GM12878 (cell line): ENCODE results near the gene P4HA2. TPM values are rescaled to one million over a fixed set of nuclear protein-coding genes. Genes with fewer than 3 reads are reported as not detected.

Source experiments
- ATAC-seq: fragments of 200-7000 bp; cut with Tn5 transposase; 3 replicates; pipeline ENCODE4 v1.9.1; 2020; ENCODE audit warnings: mild to moderate bottlenecking, moderate library complexity
- BruUV-seq: library from RNA; stranded (reverse); fragments of 400-500 nt; replicated peaks from 2 replicates; lab custom pipeline; 2021; lab: Mats Ljungman, UMichigan
- CTCF ChIA-PET: fragments of 300-600 bp; sonication (Branson Sonifier 250); formaldehyde crosslinking; extraction: SDS; loops from one replicate; lab custom pipeline; 2021; ENCODE audit warnings: inconsistent platforms; lab: Yijun Ruan, JAX
- POLR2A ChIA-PET: fragments of 350-600 bp; formaldehyde crosslinking; extraction: SDS; loops from one replicate; lab custom pipeline; 2021; ENCODE audit warnings: inconsistent platforms; lab: Charles Lee
- RAD21 ChIA-PET: fragments of 300-600 bp; sonication (Branson Sonifier 250); formaldehyde crosslinking; loops from one replicate; lab custom pipeline; 2023; ENCODE audit warnings: antibody characterized with exemption; ENCODE audit not compliant: unreplicated experiment; lab: Charles Lee
- SMC1A ChIA-PET: fragments of 300-600 bp; sonication (Branson Sonifier 250); formaldehyde crosslinking; loops from one replicate; lab custom pipeline; 2023; ENCODE audit not compliant: unreplicated experiment, uncharacterized antibody; lab: Charles Lee
- DNase-seq: peaks from one replicate; pipeline ENCODE4 v3.0.0-alpha.2; 2011; ENCODE audit warnings: low read depth, low spot score
- FAIRE-seq: peaks from 3 replicates; lab custom pipeline; 2011; peaks lifted over from hg19 to GRCh38; lab: Jason Lieb, UNC
- H2AFZ ChIP-seq: 2 replicates; pipeline ENCODE4 v1.6.0; 2011; ENCODE audit warnings: low read depth, low read length, control low read depth; ENCODE audit not compliant: control insufficient read depth
- H3K27ac ChIP-seq: 2 replicates; pipeline ENCODE4 v1.5.1; 2011; ENCODE audit warnings: control low read depth; ENCODE audit not compliant: control insufficient read depth, insufficient read depth
- H3K27me3 ChIP-seq, 2 experiments: replicated peaks in 1 of 2; 2 replicates each; pipeline versions ENCODE4 v1.6.0 to v1.6.1; 2011; ENCODE audit warnings: low read length in 1 of 2; ENCODE audit not compliant: control insufficient read depth in 2 of 2, insufficient read depth in 2 of 2
- H3K36me3 ChIP-seq, 2 experiments: 2 replicates each; pipeline ENCODE4 v1.5.1; 2011; ENCODE audit warnings: low read length in 1 of 2; ENCODE audit not compliant: control insufficient read depth in 2 of 2, insufficient read depth in 2 of 2
- H3K4me1 ChIP-seq: 2 replicates; pipeline ENCODE4 v1.6.1; 2011; ENCODE audit warnings: mild to moderate bottlenecking, low read length, moderate library complexity, mixed read lengths; ENCODE audit not compliant: control insufficient read depth, insufficient read depth
- H3K4me2 ChIP-seq: 2 replicates; pipeline ENCODE4 v1.6.0; 2011; ENCODE audit warnings: control low read depth; ENCODE audit not compliant: control insufficient read depth, insufficient read depth
- H3K4me3 ChIP-seq: fragments of 200-600 bp; sonication (generic); 2 replicates; pipeline ENCODE4 v1.5.1; 2016
- H3K79me2 ChIP-seq: 2 replicates; pipeline ENCODE4 v1.6.0; 2011; ENCODE audit warnings: low read length; ENCODE audit not compliant: control insufficient read depth, insufficient read depth
- H3K9ac ChIP-seq: 2 replicates; pipeline ENCODE4 v1.8.0; 2011; ENCODE audit warnings: low read length, control low read depth, mixed read lengths; ENCODE audit not compliant: control insufficient read depth, insufficient read depth
- H3K9me3 ChIP-seq: replicated peaks from 3 replicates; pipeline ENCODE4 v1.5.1; 2011; ENCODE audit warnings: mild to moderate bottlenecking, low read length; ENCODE audit not compliant: control insufficient read depth, insufficient read depth
- H4K20me1 ChIP-seq: 2 replicates; pipeline ENCODE4 v1.6.0; 2011; ENCODE audit not compliant: control insufficient read depth, insufficient read depth
- BCL11A ChIP-seq: IDR thresholded peaks from 2 replicates; pipeline ENCODE4 v1.6.1; 2011; ENCODE audit warnings: low read depth, low read length
- GABPA ChIP-seq: IDR thresholded peaks from 2 replicates; pipeline ENCODE4 v1.6.1; 2014; ENCODE audit warnings: antibody characterized with exemption, low read depth, mild to moderate bottlenecking, inconsistent platforms
- HDGF ChIP-seq: fragments of 450-650 bp; IDR thresholded peaks from 2 replicates; pipeline ENCODE4 v1.6.1; 2016; ENCODE audit warnings: antibody characterized with exemption
- IRF4 ChIP-seq: IDR thresholded peaks from 2 replicates; pipeline ENCODE4 v1.6.1; 2011; ENCODE audit warnings: low read depth, low read length
- MYC ChIP-seq: IDR thresholded peaks from 2 replicates; pipeline ENCODE4 v1.6.1; 2011; ENCODE audit warnings: mild to moderate bottlenecking, low read length, moderate library complexity, inconsistent platforms; ENCODE audit not compliant: insufficient read depth, insufficient replicate concordance, insufficient read length, severe bottlenecking
- NR2F1 ChIP-seq: fragments of 450-650 bp; conservative IDR thresholded peaks from 2 replicates; pipeline ENCODE4 v1.6.1; 2017; ENCODE audit warnings: mild to moderate bottlenecking
- RAD51 ChIP-seq: fragments of 450-650 bp; IDR thresholded peaks from 2 replicates; pipeline ENCODE4 v1.6.1; 2016; ENCODE audit warnings: moderate library complexity, mild to moderate bottlenecking, inconsistent platforms
- REST ChIP-seq: IDR thresholded peaks from 2 replicates; pipeline ENCODE4 v1.6.1; 2012; ENCODE audit warnings: mild to moderate bottlenecking, low read depth, low read length
- SMAD5 ChIP-seq: IDR thresholded peaks from 2 replicates; pipeline ENCODE4 v1.6.1; 2016; ENCODE audit warnings: antibody characterized with exemption, low read depth
- SMC3 ChIP-seq: IDR thresholded peaks from 2 replicates; pipeline ENCODE4 v1.6.1; 2011; ENCODE audit warnings: low read length, improper control_type of control experiment, borderline replicate concordance
- SUZ12 ChIP-seq: fragments of 200-600 bp; sonication (generic); IDR thresholded peaks from one replicate; pipeline ENCODE4 v1.6.1; 2018; ENCODE audit warnings: antibody characterized with exemption, mild to moderate bottlenecking; ENCODE audit not compliant: unreplicated experiment
- WGBS: methylation state at CpG from one replicate; pipeline ENCODE4 v1.1.6; 2016; ENCODE audit warnings: low lambda C conversion rate; ENCODE audit not compliant: insufficient replicate concordance, insufficient coverage; ENCODE audit errors: missing lambda C conversion rate; 5-methylcytosine and 5-hydroxymethylcytosine counted together
- in situ Hi-C: fragments of 300-500 bp; cut with MboI; formaldehyde crosslinking; loops from 9 replicates; pipeline ENCODE4 v1.14.3; 2018; ENCODE audit warnings: mixed read lengths
- intact Hi-C: fragments of 100-400 bp; cut with micrococcal nuclease; formaldehyde crosslinking; loops from one replicate; pipeline ENCODE4 v1.14.2; 2022; ENCODE audit not compliant: unreplicated experiment
- polyA plus RNA-seq, 11 experiments: library from polyadenylated mRNA; depleted of rRNA in 4 of 11; unstranded in 6 of 11; stranded (reverse) in 5 of 11; fragments of >200 nt; fragmentation: Nextera tagmentation in 4 of 11; fragmentation: Illumina TruSeq in 1 of 11; extraction: Ambion mirVana in 4 of 11; extraction: Trizol in 1 of 11; gene quantifications; 1 replicate in 1 of 11; 2 replicates in 10 of 11; pipeline versions ENCODE4 v1.2.1 to v1.2.3, GENCODE V29; 2011 to 2016; ENCODE audit warnings: inconsistent platforms in 2 of 11, missing spikeins in 2 of 11, low read depth in 1 of 11
- total RNA-seq, 4 experiments: library from RNA; depleted of rRNA in 3 of 4; stranded (reverse); fragments of >200 nt in 3 of 4; fragmentation: Illumina TruSeq in 1 of 4; extraction: Trizol in 1 of 4; gene quantifications; 2 replicates each; pipeline versions ENCODE4 v1.2.1 to v1.2.3, GENCODE V29; 2013 to 2021
- TF ChIP-seq, protein P1 (sequence below), 3 experiments: IDR thresholded peaks in 2 of 3; conservative IDR thresholded peaks in 1 of 3; 2 replicates each; pipeline ENCODE4 v1.5.1; 2011; ENCODE audit warnings: low read depth in 3 of 3, low read length in 3 of 3, mild to moderate bottlenecking in 3 of 3, control low read depth in 2 of 3, moderate library complexity in 2 of 3, inconsistent platforms in 1 of 3, mixed read lengths in 1 of 3; ENCODE audit not compliant: control insufficient read depth in 2 of 3, insufficient read depth in 1 of 3; ENCODE audit errors: extremely low read depth in 1 of 3

P4HA2 gene
- total and polyA plus RNA-seq, 10 of the 15 experiments (the other 5 are each of a cell fraction or from before 2014, with no cell fraction given) = 4.7 to 10.9 (median 7.5) TPM

GRCh38 chr5:132267166-132267739 is 39.6 kb upstream of the P4HA2 start:
- TF ChIP-seq GABPA = no peak
- TF ChIP-seq RAD51 = 0 out of 2 replicates have a peak, but pooled peaks have one; percentile 13
- 0 out of 2 replicates have a peak, but pooled peaks have one; percentile 27 for TF ChIP-seq HDGF
- ChIA-PET SMC1A (interaction anchor here (0.7 to 4.3 kb wide), 4 partner anchors 26 to 88 kb away, joined by 3 to 33 read pairs (median 3); no protein-coding TSS in a partner anchor), POLR2A (interaction anchor here (0.6 to 1.9 kb wide), 2 partner anchors 29 to 834 kb away, joined by 6 to 9 read pairs; no protein-coding TSS in a partner anchor), CTCF (interaction anchor here (1.1 to 11.6 kb wide), 2 partner anchors 12 to 28 kb away, joined by 3 to 117 read pairs; no protein-coding TSS in a partner anchor), RAD21 (interaction anchor here (1.1 to 3.1 kb wide), 4 partner anchors 24 to 234 kb away, joined by 3 to 26 read pairs (median 8); no protein-coding TSS in a partner anchor)
- Histone ChIP-seq H3K4me1 (peaks cover 34% of the 10 kb centered on the region), H3K27me3 (no peaks in the 10 kb centered on the region), H4K20me1 (no peaks in the 10 kb centered on the region), H3K9ac (no peak overlapping the region), H3K4me2 (no peak overlapping the region), H3K79me2 (no peaks in the 10 kb centered on the region), H2AFZ (no peak overlapping the region), H3K36me3 (no peaks in the 10 kb centered on the region), H3K4me3 (no peak overlapping the region), H3K27ac (no peak overlapping the region), H3K9me3 (no peaks in the 10 kb centered on the region)
- BruUV-seq = no TSS peak
- in situ Hi-C loops = no loop called here
- DNase-seq (no peak), ATAC-seq (no peak), FAIRE-seq (no peak)
- intact Hi-C loops = no loop called here

- Histone ChIP-seq H3K4me2 (no peak overlapping the region), H3K27ac (no peak overlapping the region), H3K79me2 (no peaks in the 10 kb centered on the region), H3K9me3 (no peaks in the 10 kb centered on the region), H3K36me3 (no peaks in the 10 kb centered on the region), H3K4me3 (no peak overlapping the region), H4K20me1 (no peaks in the 10 kb centered on the region), H3K27me3 (no peaks in the 10 kb centered on the region), H3K4me1 (peaks cover 34% of the 10 kb centered on the region), H3K9ac (no peak overlapping the region), H2AFZ (no peak overlapping the region)
- 88% methylated on average over 1 of the region's 1 CpG for WGBS
- ChIA-PET POLR2A (no interaction called here), RAD21 (no interaction called here), SMC1A (interaction anchor here (4.3 kb wide), 1 partner anchor 27 kb away, joined by 33 read pairs; no protein-coding TSS in a partner anchor), CTCF (interaction anchor here (11.6 kb wide), 1 partner anchor 27 kb away, joined by 117 read pairs; no protein-coding TSS in a partner anchor)
- BruUV-seq = no TSS peak
- no peak for FAIRE-seq
- in situ Hi-C loops = no loop called here
- intact Hi-C loops = no loop called here
- no peak for ATAC-seq
- TF ChIP-seq SMC3 = no peak
- no peak for TF ChIP-seq NR2F1
- no peak for TF ChIP-seq IRF4
- no peak for TF ChIP-seq SUZ12
- TF ChIP-seq SMAD5 = no peak
- TF ChIP-seq REST = no peak
- TF ChIP-seq MYC = no peak
- TF ChIP-seq, protein P1, sequence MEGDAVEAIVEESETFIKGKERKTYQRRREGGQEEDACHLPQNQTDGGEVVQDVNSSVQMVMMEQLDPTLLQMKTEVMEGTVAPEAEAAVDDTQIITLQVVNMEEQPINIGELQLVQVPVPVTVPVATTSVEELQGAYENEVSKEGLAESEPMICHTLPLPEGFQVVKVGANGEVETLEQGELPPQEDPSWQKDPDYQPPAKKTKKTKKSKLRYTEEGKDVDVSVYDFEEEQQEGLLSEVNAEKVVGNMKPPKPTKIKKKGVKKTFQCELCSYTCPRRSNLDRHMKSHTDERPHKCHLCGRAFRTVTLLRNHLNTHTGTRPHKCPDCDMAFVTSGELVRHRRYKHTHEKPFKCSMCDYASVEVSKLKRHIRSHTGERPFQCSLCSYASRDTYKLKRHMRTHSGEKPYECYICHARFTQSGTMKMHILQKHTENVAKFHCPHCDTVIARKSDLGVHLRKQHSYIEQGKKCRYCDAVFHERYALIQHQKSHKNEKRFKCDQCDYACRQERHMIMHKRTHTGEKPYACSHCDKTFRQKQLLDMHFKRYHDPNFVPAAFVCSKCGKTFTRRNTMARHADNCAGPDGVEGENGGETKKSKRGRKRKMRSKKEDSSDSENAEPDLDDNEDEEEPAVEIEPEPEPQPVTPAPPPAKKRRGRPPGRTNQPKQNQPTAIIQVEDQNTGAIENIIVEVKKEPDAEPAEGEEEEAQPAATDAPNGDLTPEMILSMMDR (IDR thresholded peaks at IDR 0.05 in 2 of 3, conservative IDR thresholded peaks at IDR 0.05 in 1 of 3; ENCODE audit: control insufficient read depth in 2 of 3, extremely low read depth in 1 of 3, insufficient read depth in 1 of 3, low read depth in 3 of 3, low read length in 3 of 3) = no peak
- TF ChIP-seq BCL11A = no peak
- DNase-seq = no peak
These were observed 39.1 kb upstream of the P4HA2 start for GRCh38 chr5:132266836-132267160.
